ENCODE data around the gene IL20. TPM values are rescaled to one million over a fixed set of nuclear protein-coding genes. Genes with fewer than 3 reads are reported as not detected.
A peak's percentile ranks its signal among the peaks of the same experiment; 100 is the strongest.

IL20 gene
- polyA plus RNA-seq, 1 donor (not counting 4 experiments of a cell fraction or from before 2014, with no cell fraction given), result 4.7 TPM

GRCh38 chr1:206895837-206896242 lies 30.4 kb downstream of the IL20 start:
- H3K4me2 ChIP-seq (ENCODE audit: control insufficient read depth, extremely low read depth, insufficient read depth, low read depth, low read length), result peak overlapping the region; percentile 57
- no peak overlapping the region for H3K4me3 ChIP-seq (ENCODE audit: control insufficient read depth in 2 of 3, extremely low read depth in 1 of 3, insufficient read depth in 2 of 3, low read depth in 1 of 3, low read length in 3 of 3)
- TF ChIP-seq CTCF (optimal IDR thresholded peaks at IDR 0.05 in 1 of 3, IDR thresholded peaks at IDR 0.05 in 1 of 3, conservative IDR thresholded peaks at IDR 0.05 in 1 of 3; ENCODE audit: extremely low read depth in 1 of 3, insufficient read depth in 2 of 3, low read length in 3 of 3) (no peak), EZH2 (IDR thresholded peaks at IDR 0.05; ENCODE audit: low read length) (no peak)
- no peaks in the 10 kb centered on the region for H3K9me1 ChIP-seq (ENCODE audit: control insufficient read depth, extremely low read depth, insufficient read depth, low read length)
- no peaks in the 10 kb centered on the region for H3K9me3 ChIP-seq (ENCODE audit: control insufficient read depth, low read depth, low read length)
- peak overlapping the region; percentile 69 for H3K9ac ChIP-seq (ENCODE audit: control insufficient read depth, extremely low read depth, insufficient read depth, low read length)
- no peaks in the 10 kb centered on the region for H3K36me3 ChIP-seq (ENCODE audit: control insufficient read depth in 2 of 2, extremely low read depth in 1 of 2, insufficient read depth in 2 of 2, low read length in 2 of 2)
- H3K27ac ChIP-seq (ENCODE audit: control insufficient read depth, insufficient read depth, low read length), result peak overlapping the region; percentile 98
- FAIRE-seq, result peak; percentile 67
- dilution Hi-C loops (cut with MboI; ENCODE audit: extremely low pct_ligation_motif_present, low sequenced_read_pairs), result no loop called here
- H3K79me2 ChIP-seq (ENCODE audit: control insufficient read depth, insufficient read depth, low read length), result no peaks in the 10 kb centered on the region
- no peak overlapping the region for H2AFZ ChIP-seq (ENCODE audit: control insufficient read depth, low read length)
- no peak for DNase-seq (ENCODE audit: low read depth, low spot score)
- no peaks in the 10 kb centered on the region for H4K20me1 ChIP-seq (ENCODE audit: control insufficient read depth, extremely low read depth, insufficient read depth, low read length)
- peaks cover 75% of the 10 kb centered on the region for H3K4me1 ChIP-seq (ENCODE audit: control insufficient read depth, extremely low read depth, insufficient read depth, low read length)
- H3K27me3 ChIP-seq (ENCODE audit: control insufficient read depth, extremely low read depth, insufficient read depth, low read length), result no peaks in the 10 kb centered on the region

- Histone ChIP-seq H3K27ac (ENCODE audit: control insufficient read depth, insufficient read depth, low read length) (peak overlapping the region; percentile 98), H3K4me1 (ENCODE audit: control insufficient read depth, extremely low read depth, insufficient read depth, low read length) (peaks cover 71% of the 10 kb centered on the region), H3K9me1 (ENCODE audit: control insufficient read depth, extremely low read depth, insufficient read depth, low read length) (no peaks in the 10 kb centered on the region), H3K27me3 (ENCODE audit: control insufficient read depth, extremely low read depth, insufficient read depth, low read length) (no peaks in the 10 kb centered on the region), H3K9me3 (ENCODE audit: control insufficient read depth, low read depth, low read length) (no peaks in the 10 kb centered on the region), H2AFZ (ENCODE audit: control insufficient read depth, low read length) (peak overlapping the region; percentile 21), H4K20me1 (ENCODE audit: control insufficient read depth, extremely low read depth, insufficient read depth, low read length) (no peaks in the 10 kb centered on the region), H3K4me3 (ENCODE audit: control insufficient read depth in 2 of 3, extremely low read depth in 1 of 3, insufficient read depth in 2 of 3, low read depth in 1 of 3, low read length in 3 of 3) (no peak overlapping the region), H3K4me2 (ENCODE audit: control insufficient read depth, extremely low read depth, insufficient read depth, low read depth, low read length) (peak overlapping the region; percentile 57), H3K79me2 (ENCODE audit: control insufficient read depth, insufficient read depth, low read length) (no peaks in the 10 kb centered on the region), H3K9ac (ENCODE audit: control insufficient read depth, extremely low read depth, insufficient read depth, low read length) (peak overlapping the region; percentile 69), H3K36me3 (ENCODE audit: control insufficient read depth in 2 of 2, extremely low read depth in 1 of 2, insufficient read depth in 2 of 2, low read length in 2 of 2) (no peaks in the 10 kb centered on the region)
- FAIRE-seq, result peak; percentile 9
- DNase-seq (ENCODE audit: low read depth, low spot score), result no peak
- TF ChIP-seq EZH2 (IDR thresholded peaks at IDR 0.05; ENCODE audit: low read length) (no peak), CTCF (optimal IDR thresholded peaks at IDR 0.05 in 1 of 3, IDR thresholded peaks at IDR 0.05 in 1 of 3, conservative IDR thresholded peaks at IDR 0.05 in 1 of 3; ENCODE audit: extremely low read depth in 1 of 3, insufficient read depth in 2 of 3, low read length in 3 of 3) (no peak)
- dilution Hi-C loops (cut with MboI; ENCODE audit: extremely low pct_ligation_motif_present, low sequenced_read_pairs), result no loop called here
These were observed 30.8 kb downstream of the IL20 start for GRCh38 chr1:206896261-206896660.

Data from keratinocyte (primary cell).